GM12891 (cell line): ENCODE data around the gene TMCC1.

ENCODE experiments used
- POLR2A ChIP-seq: IDR thresholded peaks from 2 replicates; pipeline ENCODE4 v1.6.1; 2011; ENCODE audit warnings: low read depth, low read length, control low read depth
- POU2F2 ChIP-seq: IDR thresholded peaks from 2 replicates; pipeline ENCODE4 v1.6.1; 2011; ENCODE audit warnings: low read depth, mild to moderate bottlenecking, control low read depth, low read length, moderate library complexity

DNA sequence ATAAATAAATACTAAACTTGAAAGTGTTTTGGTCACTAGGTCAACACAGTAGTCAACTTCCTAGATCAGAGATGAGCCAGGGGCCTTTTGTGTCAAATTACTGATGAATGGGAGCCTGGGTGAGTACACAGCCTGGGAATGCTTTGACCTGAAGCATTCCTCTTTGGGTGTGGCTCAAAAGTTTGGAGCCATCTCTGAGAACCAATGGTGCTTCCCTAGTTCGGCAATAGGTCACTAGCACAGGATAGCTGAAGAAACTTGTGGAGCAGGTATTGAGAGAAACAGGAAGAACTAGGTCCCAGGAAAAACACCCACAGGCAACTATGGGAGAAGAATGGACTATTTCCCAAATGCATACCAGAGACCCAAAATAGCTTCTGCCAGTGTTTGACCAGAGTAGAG lies 230.5 kb downstream of the TMCC1 start:
- TF ChIP-seq POLR2A (no peak), POU2F2 (no peak)
